DND-41 (cell line): Measurements from ENCODE around the gene UVRAG.

Experiments
- CTCF ChIP-seq: IDR thresholded peaks from 2 replicates; pipeline ENCODE4 v1.5.1; 2012; ENCODE audit warnings: borderline replicate concordance, low read length, moderate library complexity, mild to moderate bottlenecking; ENCODE audit not compliant: poor library complexity, severe bottlenecking; ENCODE audit errors: extremely low read depth
- EZH2 ChIP-seq: IDR thresholded peaks from 3 replicates; pipeline ENCODE4 v1.6.1; 2012; ENCODE audit warnings: borderline replicate concordance, low read depth, mild to moderate bottlenecking, moderate library complexity, low read length, inconsistent platforms; ENCODE audit not compliant: severe bottlenecking

DNA sequence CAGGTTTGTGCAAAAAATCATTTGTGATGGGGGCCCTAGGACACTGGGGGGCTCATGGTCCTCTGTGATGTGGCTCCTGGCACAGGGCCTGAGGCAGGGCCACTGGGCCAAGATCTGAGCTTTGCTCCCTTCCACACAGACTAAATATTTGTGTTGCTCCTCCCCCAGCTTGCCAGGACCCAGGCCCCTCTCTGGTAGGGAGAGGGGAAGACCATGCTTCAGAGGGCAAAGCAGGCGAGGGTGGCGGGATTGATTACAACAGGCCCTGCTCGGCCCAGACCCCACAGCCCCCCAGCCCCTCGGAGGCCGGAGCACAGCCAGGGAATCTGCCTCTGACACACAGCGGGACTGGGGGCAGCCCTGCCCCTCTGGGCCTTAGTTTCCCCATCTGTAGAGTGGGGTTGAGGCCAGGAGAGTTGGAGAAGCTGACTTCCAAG lies 362.3 kb downstream of the UVRAG start:
- TF ChIP-seq CTCF (no peak), EZH2 (no peak)
